Adrenal gland (tissue), 12 donors: ENCODE data around the gene LMBR1L. TPM values are rescaled to one million over a fixed set of nuclear protein-coding genes. Genes with fewer than 3 reads are reported as not detected.

Experiments used
- DNase-seq, 7 donors: peaks; one replicate each; pipeline ENCODE4 v3.0.0-alpha.2; 2019 to 2020
- H3K27ac ChIP-seq, 5 donors: fragments of 200-600 bp; sonication (generic) in 4 of 5; 1 replicate in 3 of 5; 2 replicates in 2 of 5; pipeline versions ENCODE4 v1.5.1 to v1.8.0; 2016 to 2020; ENCODE audit warnings: mild to moderate bottlenecking in 1 of 5
- H3K27me3 ChIP-seq: fragments of 200-600 bp; 2 replicates; pipeline ENCODE4 v1.8.0; 2021
- H3K36me3 ChIP-seq, 2 donors: fragments of 200-600 bp; replicated peaks in 1 of 2; 1 replicate in 1 of 2; 2 replicates in 1 of 2; pipeline versions ENCODE4 v1.5.1 to v1.8.0; 2018 to 2022
- H3K4me1 ChIP-seq, 2 donors: fragments of 200-600 bp; replicated peaks in 1 of 2; 1 replicate in 1 of 2; 2 replicates in 1 of 2; pipeline versions ENCODE4 v1.5.1 to v1.8.0; 2018 to 2021
- H3K4me3 ChIP-seq, 4 donors: fragments of 200-600 bp; sonication (generic) in 3 of 4; one replicate each; pipeline ENCODE4 v1.5.1; 2016 to 2018
- H3K9me3 ChIP-seq, 3 donors: fragments of 200-600 bp; sonication (generic) in 1 of 3; replicated peaks in 1 of 3; 1 replicate in 2 of 3; 2 replicates in 1 of 3; pipeline versions ENCODE4 v1.5.1 to v1.8.0; 2016 to 2021
- POLR2A ChIP-seq, 2 donors: fragments of 450-650 bp; IDR thresholded peaks; one replicate each; pipeline ENCODE4 v1.6.1; 2017; ENCODE audit warnings: antibody characterized with exemption in 2 of 2, mild to moderate bottlenecking in 2 of 2, moderate library complexity in 1 of 2
- WGBS, 4 donors: extraction: QIAGEN DNeasy Blood & Tissue Kit in 2 of 4; methylation state at CpG; one replicate each; pipeline versions ENCODE4 v1.1.5 to v1.1.7; 2013 to 2017; 5-methylcytosine and 5-hydroxymethylcytosine counted together
- intact Hi-C, 2 donors: fragments of 100-400 bp; cut with DNase I; formaldehyde crosslinking; loops; one replicate each; pipeline versions ENCODE4 v1.14.1 to v1.15.0; 2022 to 2023
- polyA plus RNA-seq, 3 donors: library from polyadenylated mRNA; stranded (reverse); fragments of 200-250 nt in 2 of 3; fragments of 350-450 nt in 1 of 3; fragmentation: Illumina TruSeq in 1 of 3; extraction: RNeasy Lipid Tissue Mini Kit (QIAGEN cat#74804) in 1 of 3; gene quantifications; one replicate each; pipeline ENCODE4 v1.2.3, GENCODE V29; 2013 to 2014
- total RNA-seq, 9 donors: library from RNA; depleted of rRNA in 4 of 9; stranded (reverse); fragments of >200 nt in 4 of 9; fragments of 120-200 nt in 1 of 9; fragmentation: NEBNext Ultra II Directional in 1 of 9; extraction: Animal tissue kit (Norgen Biotek cat#: 25700) in 1 of 9; gene quantifications; one replicate each; pipeline versions ENCODE4 v1.1.0 to v1.2.4, GENCODE V29; 2013 to 2023
- TF ChIP-seq, protein P1 (sequence below), 6 experiments: fragments of 450-650 bp in 4 of 6; fragments of 200-600 bp in 2 of 6; sonication (generic) in 1 of 6; IDR thresholded peaks; 1 replicate in 5 of 6; 2 replicates in 1 of 6; pipeline versions ENCODE4 v1.5.1 to v1.8.0; 2016 to 2021; ENCODE audit warnings: antibody characterized with exemption in 6 of 6, mild to moderate bottlenecking in 2 of 6, moderate library complexity in 1 of 6
- donor health status: healthy with polysubstance abuse.
- donor health status: Bipolar disorder and iron deficiency.
- donor health status: DM: yes; HTN: yes; CAD: no.
- donor health status: DM: no; HTN: no; CAD: no.
- donor health status: DM: no; HTN: no; CAD: no.
- donor health status: DM: yes; HTN: yes; CAD: no.

LMBR1L gene
- total and polyA plus RNA-seq, 12 donors: 20.6 to 136 (median 77.5) TPM

GRCh38 chr12:49147384-49147783, 36.7 kb upstream of the LMBR1L start:
- H3K36me3 ChIP-seq: no peaks in the 10 kb centered on the region
- 95 to 100% (median 99%) methylated on average over 2 of the region's 2 CpGs for WGBS, 4 donors
- no peak overlapping the region for H3K27ac ChIP-seq
- DNase-seq: no peak
- no peaks in the 10 kb centered on the region for H3K4me1 ChIP-seq
- H3K4me3 ChIP-seq: no peak overlapping the region
- no peaks in the 10 kb centered on the region for H3K27me3 ChIP-seq
- H3K9me3 ChIP-seq: no peaks in the 10 kb centered on the region
- no peak for TF ChIP-seq POLR2A (IDR thresholded peaks at IDR 0.05)
- TF ChIP-seq, protein P1, sequence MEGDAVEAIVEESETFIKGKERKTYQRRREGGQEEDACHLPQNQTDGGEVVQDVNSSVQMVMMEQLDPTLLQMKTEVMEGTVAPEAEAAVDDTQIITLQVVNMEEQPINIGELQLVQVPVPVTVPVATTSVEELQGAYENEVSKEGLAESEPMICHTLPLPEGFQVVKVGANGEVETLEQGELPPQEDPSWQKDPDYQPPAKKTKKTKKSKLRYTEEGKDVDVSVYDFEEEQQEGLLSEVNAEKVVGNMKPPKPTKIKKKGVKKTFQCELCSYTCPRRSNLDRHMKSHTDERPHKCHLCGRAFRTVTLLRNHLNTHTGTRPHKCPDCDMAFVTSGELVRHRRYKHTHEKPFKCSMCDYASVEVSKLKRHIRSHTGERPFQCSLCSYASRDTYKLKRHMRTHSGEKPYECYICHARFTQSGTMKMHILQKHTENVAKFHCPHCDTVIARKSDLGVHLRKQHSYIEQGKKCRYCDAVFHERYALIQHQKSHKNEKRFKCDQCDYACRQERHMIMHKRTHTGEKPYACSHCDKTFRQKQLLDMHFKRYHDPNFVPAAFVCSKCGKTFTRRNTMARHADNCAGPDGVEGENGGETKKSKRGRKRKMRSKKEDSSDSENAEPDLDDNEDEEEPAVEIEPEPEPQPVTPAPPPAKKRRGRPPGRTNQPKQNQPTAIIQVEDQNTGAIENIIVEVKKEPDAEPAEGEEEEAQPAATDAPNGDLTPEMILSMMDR (IDR thresholded peaks at IDR 0.05): no peak
- intact Hi-C loops: no loop called here

- Histone ChIP-seq H3K36me3 (no peaks in the 10 kb centered on the region), H3K4me1 (no peaks in the 10 kb centered on the region), H3K9me3 (no peaks in the 10 kb centered on the region), H3K27ac (no peak overlapping the region), H3K4me3 (no peak overlapping the region), H3K27me3 (no peaks in the 10 kb centered on the region)
- no peak for TF ChIP-seq POLR2A (IDR thresholded peaks at IDR 0.05)
- TF ChIP-seq, protein P1 (IDR thresholded peaks at IDR 0.05): no peak
- WGBS, 4 donors: 89 to 98% (median 97%) methylated on average over 1 of the region's 1 CpG
- DNase-seq: no peak
- intact Hi-C loops: no loop called here
These were observed 35.8 kb upstream of the LMBR1L start for GRCh38 chr12:49146406-49146805.

- DNase-seq: no peak
- no peak for TF ChIP-seq POLR2A (IDR thresholded peaks at IDR 0.05)
- TF ChIP-seq, protein P1 (IDR thresholded peaks at IDR 0.05): no peak
- Histone ChIP-seq H3K4me3 (no peak overlapping the region), H3K27me3 (no peaks in the 10 kb centered on the region), H3K36me3 (no peaks in the 10 kb centered on the region), H3K4me1 (no peaks in the 10 kb centered on the region), H3K27ac (no peak overlapping the region), H3K9me3 (no peaks in the 10 kb centered on the region)
- intact Hi-C loops: no loop called here
- WGBS, 4 donors: 81 to 95% (median 87%) methylated on average over 2 of the region's 2 CpGs
These were observed 33.7 kb upstream of the LMBR1L start for GRCh38 chr12:49144384-49144783.

GRCh38 chr12:49138999-49139398, 28.4 kb upstream of the LMBR1L start:
- no peak for TF ChIP-seq POLR2A (IDR thresholded peaks at IDR 0.05)
- TF ChIP-seq, protein P1 (IDR thresholded peaks at IDR 0.05): no peak
- Histone ChIP-seq H3K36me3 (no peaks in the 10 kb centered on the region), H3K27me3 (no peaks in the 10 kb centered on the region), H3K9me3 (no peaks in the 10 kb centered on the region), H3K27ac (no peak overlapping the region), H3K4me3 (no peak overlapping the region), H3K4me1 (no peaks in the 10 kb centered on the region)
- WGBS, 4 donors: 91 to 94% (median 93%) methylated on average over 2 of the region's 2 CpGs
- DNase-seq: no peak
- intact Hi-C loops: loop anchor here in 1 of 2 donors (10.0 kb wide), 2 partner anchors 46 to 96 kb away; partner anchors contain the start of gene TUBA1A
